A673 (cell line): ENCODE results near the gene CNGA2. TPM values are rescaled to one million over a fixed set of nuclear protein-coding genes. Genes with fewer than 3 reads are reported as not detected.

ENCODE experiments used
- BruUV-seq: library from RNA; stranded (reverse); fragments of 400-500 nt; replicated peaks from 2 replicates; lab custom pipeline; 2021; lab: Mats Ljungman, UMichigan
- CTCF ChIA-PET: fragments of 300-600 bp; sonication (Branson Sonifier 250); formaldehyde crosslinking; loops from one replicate; lab custom pipeline; 2022; ENCODE audit warnings: antibody characterized with exemption; lab: Charles Lee
- POLR2A ChIA-PET: fragments of 300-600 bp; sonication (Branson Sonifier 250); formaldehyde crosslinking; loops from one replicate; lab custom pipeline; 2022; ENCODE audit warnings: antibody characterized with exemption; ENCODE audit not compliant: low non-redundant PET; lab: Charles Lee
- DNase-seq: peaks from one replicate; pipeline ENCODE4 v3.0.0-alpha.2; 2015; ENCODE audit warnings: low spot score
- H3K27ac ChIP-seq: fragments of 200-600 bp; sonication (generic); 2 replicates; pipeline ENCODE4 v1.5.1; 2016; ENCODE audit warnings: mixed run types, low read depth, mild to moderate bottlenecking, mixed read lengths, antibody characterized with exemption, low read length; ENCODE audit not compliant: poor library complexity, severe bottlenecking
- H3K27me3 ChIP-seq: fragments of 200-600 bp; sonication (generic); replicated peaks from 2 replicates; pipeline ENCODE4 v1.6.1; 2017; ENCODE audit warnings: mixed run types, low read depth, mild to moderate bottlenecking, mixed read lengths, antibody characterized with exemption, low read length; ENCODE audit not compliant: insufficient read depth, poor library complexity
- H3K36me3 ChIP-seq: fragments of 200-600 bp; sonication (generic); 2 replicates; pipeline ENCODE4 v1.6.1; 2016; ENCODE audit warnings: mixed run types, mild to moderate bottlenecking, mixed read lengths, antibody characterized with exemption, low read length; ENCODE audit not compliant: insufficient read depth, poor library complexity, severe bottlenecking
- H3K4me1 ChIP-seq: fragments of 200-600 bp; sonication (generic); 2 replicates; pipeline ENCODE4 v1.6.1; 2017; ENCODE audit warnings: mixed run types, mild to moderate bottlenecking, mixed read lengths, antibody characterized with exemption, low read length; ENCODE audit not compliant: insufficient read depth, poor library complexity, severe bottlenecking
- H3K4me3 ChIP-seq: fragments of 200-600 bp; sonication (generic); 2 replicates; pipeline ENCODE4 v1.5.1; 2016; ENCODE audit warnings: low read depth, mixed run types, mild to moderate bottlenecking, mixed read lengths, low read length; ENCODE audit not compliant: poor library complexity, severe bottlenecking
- H3K9me3 ChIP-seq: fragments of 200-600 bp; sonication (generic); 2 replicates; pipeline ENCODE4 v1.6.1; 2016; ENCODE audit warnings: mixed run types, low read depth, mild to moderate bottlenecking, mixed read lengths, antibody characterized with exemption, low read length; ENCODE audit not compliant: poor library complexity, severe bottlenecking
- CTCF ChIP-seq: fragments of 300-800, 200-600 bp; sonication (generic); conservative IDR thresholded peaks from 2 replicates; pipeline ENCODE4 v1.5.1; 2017; ENCODE audit warnings: low read depth, mild to moderate bottlenecking, antibody characterized with exemption, low read length, moderate library complexity, mixed read lengths
- EZH2 ChIP-seq: fragments of 200-600 bp; sonication (generic); IDR thresholded peaks from 2 replicates; pipeline ENCODE4 v1.6.1; 2017; ENCODE audit warnings: borderline replicate concordance, low read depth, mild to moderate bottlenecking, mixed read lengths, antibody characterized with exemption, low read length; ENCODE audit not compliant: poor library complexity, severe bottlenecking
- intact Hi-C: fragments of 100-400 bp; cut with micrococcal nuclease; formaldehyde crosslinking; loops from one replicate; pipeline ENCODE4 v1.10.0; 2022; ENCODE audit not compliant: unreplicated experiment
- total RNA-seq: library from RNA; stranded (reverse); gene quantifications from 2 replicates; pipeline ENCODE4 v1.2.3, GENCODE V29; 2021

The CNGA2 gene
- total RNA-seq, 1 experiment from 2014 or later = not detected

- intact Hi-C loops = no loop called here
- Histone ChIP-seq H3K27me3 (no peaks in the 10 kb centered on the region), H3K36me3 (no peaks in the 10 kb centered on the region), H3K4me3 (no peak overlapping the region), H3K9me3 (no peaks in the 10 kb centered on the region), H3K4me1 (no peaks in the 10 kb centered on the region), H3K27ac (no peak overlapping the region)
- TF ChIP-seq EZH2 = no peak
- TF ChIP-seq CTCF = no peak
- no TSS peak for BruUV-seq
- ChIA-PET CTCF (no interaction called here), POLR2A (no interaction called here)
- DNase-seq = no peak
These were observed 33.0 kb upstream of the CNGA2 start for GRCh38 chrX:151701531-151701930.

- Histone ChIP-seq H3K27me3 (no peaks in the 10 kb centered on the region), H3K4me3 (no peak overlapping the region), H3K27ac (no peak overlapping the region), H3K4me1 (no peaks in the 10 kb centered on the region), H3K9me3 (no peaks in the 10 kb centered on the region), H3K36me3 (no peaks in the 10 kb centered on the region)
- TF ChIP-seq CTCF (no peak), EZH2 (no peak)
- CTCF ChIA-PET = no interaction called here
- intact Hi-C loops = no loop called here
- DNase-seq = no peak
- POLR2A ChIA-PET = no interaction called here
- BruUV-seq = no TSS peak
These were observed 32.4 kb upstream of the CNGA2 start for GRCh38 chrX:151702026-151702714.

- no peak overlapping the region for H3K4me3 ChIP-seq
- no peaks in the 10 kb centered on the region for H3K36me3 ChIP-seq
- POLR2A ChIA-PET = no interaction called here
- no peaks in the 10 kb centered on the region for H3K9me3 ChIP-seq
- CTCF ChIA-PET = no interaction called here
- H3K27ac ChIP-seq = no peak overlapping the region
- no peak for DNase-seq
- H3K27me3 ChIP-seq = no peaks in the 10 kb centered on the region
- BruUV-seq = no TSS peak
- no peaks in the 10 kb centered on the region for H3K4me1 ChIP-seq
- no peak for TF ChIP-seq CTCF
- TF ChIP-seq EZH2 = no peak
- intact Hi-C loops = no loop called here
These were observed 31.7 kb upstream of the CNGA2 start for GRCh38 chrX:151702741-151703340.
